HL-60/S4 treated with retinoic acid at 250 ng/mL for 4 days and 3 days (cell line): Measurements from ENCODE around the gene OTOG.

Experiments
- in situ Hi-C: fragments of 300-500 bp; cut with MboI; formaldehyde crosslinking; loops from 2 replicates; pipeline ENCODE4 v1.7.0; 2022; ENCODE audit warnings: low sequenced_read_pairs

The OTOG gene, protein sequence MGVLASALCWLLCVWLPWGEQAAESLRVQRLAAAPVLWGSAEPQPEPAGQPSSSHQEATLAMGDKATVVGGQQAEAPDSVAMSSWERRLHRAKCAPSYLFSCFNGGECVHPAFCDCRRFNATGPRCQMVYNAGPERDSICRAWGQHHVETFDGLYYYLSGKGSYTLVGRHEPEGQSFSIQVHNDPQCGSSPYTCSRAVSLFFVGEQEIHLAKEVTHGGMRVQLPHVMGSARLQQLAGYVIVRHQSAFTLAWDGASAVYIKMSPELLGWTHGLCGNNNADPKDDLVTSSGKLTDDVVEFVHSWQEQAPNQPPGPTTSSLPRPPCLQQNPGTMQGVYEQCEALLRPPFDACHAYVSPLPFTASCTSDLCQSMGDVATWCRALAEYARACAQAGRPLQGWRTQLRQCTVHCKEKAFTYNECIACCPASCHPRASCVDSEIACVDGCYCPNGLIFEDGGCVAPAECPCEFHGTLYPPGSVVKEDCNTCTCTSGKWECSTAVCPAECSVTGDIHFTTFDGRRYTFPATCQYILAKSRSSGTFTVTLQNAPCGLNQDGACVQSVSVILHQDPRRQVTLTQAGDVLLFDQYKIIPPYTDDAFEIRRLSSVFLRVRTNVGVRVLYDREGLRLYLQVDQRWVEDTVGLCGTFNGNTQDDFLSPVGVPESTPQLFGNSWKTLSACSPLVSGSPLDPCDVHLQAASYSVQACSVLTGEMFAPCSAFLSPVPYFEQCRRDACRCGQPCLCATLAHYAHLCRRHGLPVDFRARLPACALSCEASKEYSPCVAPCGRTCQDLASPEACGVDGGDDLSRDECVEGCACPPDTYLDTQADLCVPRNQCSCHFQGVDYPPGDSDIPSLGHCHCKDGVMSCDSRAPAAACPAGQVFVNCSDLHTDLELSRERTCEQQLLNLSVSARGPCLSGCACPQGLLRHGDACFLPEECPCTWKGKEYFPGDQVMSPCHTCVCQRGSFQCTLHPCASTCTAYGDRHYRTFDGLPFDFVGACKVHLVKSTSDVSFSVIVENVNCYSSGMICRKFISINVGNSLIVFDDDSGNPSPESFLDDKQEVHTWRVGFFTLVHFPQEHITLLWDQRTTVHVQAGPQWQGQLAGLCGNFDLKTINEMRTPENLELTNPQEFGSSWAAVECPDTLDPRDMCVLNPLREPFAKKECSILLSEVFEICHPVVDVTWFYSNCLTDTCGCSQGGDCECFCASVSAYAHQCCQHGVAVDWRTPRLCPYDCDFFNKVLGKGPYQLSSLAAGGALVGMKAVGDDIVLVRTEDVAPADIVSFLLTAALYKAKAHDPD (N-terminal part only)

DNA sequence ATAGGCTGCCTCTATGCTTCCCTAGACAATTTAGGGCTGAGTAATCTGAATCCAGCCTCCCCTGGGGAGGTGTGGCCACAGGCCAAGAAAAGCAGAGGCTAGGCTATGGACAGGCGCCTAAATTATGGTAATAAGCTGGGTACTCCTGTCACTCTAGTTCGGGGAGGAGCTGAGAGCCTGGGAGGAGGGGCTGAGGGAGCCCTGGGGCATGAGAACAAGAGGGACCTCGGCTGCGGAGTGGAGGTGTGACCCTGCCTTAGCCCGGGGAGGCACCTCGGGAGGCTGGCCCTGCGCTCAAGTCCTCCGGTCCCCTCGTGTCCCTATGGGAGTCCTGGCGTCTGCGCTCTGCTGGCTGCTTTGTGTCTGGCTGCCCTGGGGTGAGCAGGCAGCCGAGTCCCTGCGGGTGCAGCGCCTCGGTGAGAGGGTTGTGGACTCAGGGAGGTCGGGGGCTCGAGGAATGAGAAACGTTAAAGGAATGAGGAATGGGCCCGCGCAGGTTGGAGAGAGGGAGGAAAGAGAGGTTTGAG, at the start of gene OTOG:
Gene OTOG (plus strand): TSS at position 209 of the 527 bp plus-strand sequence. CDS start 114 bp downstream, at position 323.
- in situ Hi-C loops = no loop called here

DNA sequence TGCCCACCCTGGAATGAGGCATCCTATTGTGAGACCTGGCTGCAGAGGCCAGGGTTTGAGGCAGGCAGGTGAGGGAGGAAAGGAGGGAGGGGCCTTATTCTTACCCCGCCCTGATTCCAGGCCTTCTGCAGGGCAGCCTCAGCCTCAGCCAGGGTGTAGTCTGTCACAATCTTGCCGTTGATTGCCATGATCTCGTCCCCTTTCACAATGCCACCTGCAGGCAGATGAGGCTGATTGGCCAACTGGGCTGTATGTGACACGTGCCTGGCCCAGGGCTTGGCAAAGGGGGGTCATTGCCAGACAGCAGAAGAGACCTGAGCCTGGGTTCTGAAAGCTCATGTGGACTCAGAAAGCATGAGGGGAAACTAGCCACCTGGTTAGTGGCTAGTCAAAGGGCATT, 49.0 kb upstream of the OTOG start:
- in situ Hi-C loops = no loop called here

DNA sequence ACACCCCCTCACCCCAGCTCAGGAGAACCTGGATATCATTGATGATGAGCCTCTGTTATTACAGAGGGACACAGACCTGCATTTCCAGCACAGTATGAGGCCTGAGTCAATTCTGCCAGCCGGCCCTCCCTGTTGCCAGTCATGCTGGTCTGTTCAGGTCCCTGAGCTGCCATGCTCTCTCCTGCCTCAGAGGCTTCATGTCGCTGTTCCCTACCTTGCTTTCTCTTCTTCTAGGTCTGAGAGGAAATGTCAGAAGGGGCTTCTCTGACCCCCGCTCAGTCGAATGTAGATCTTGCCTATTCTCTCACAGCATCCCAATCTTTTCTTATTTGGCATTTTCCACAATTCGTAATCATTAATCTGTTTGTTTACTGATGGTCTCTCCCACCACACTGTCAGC, 48.6 kb upstream of the OTOG start:
- in situ Hi-C loops = no loop called here

DNA sequence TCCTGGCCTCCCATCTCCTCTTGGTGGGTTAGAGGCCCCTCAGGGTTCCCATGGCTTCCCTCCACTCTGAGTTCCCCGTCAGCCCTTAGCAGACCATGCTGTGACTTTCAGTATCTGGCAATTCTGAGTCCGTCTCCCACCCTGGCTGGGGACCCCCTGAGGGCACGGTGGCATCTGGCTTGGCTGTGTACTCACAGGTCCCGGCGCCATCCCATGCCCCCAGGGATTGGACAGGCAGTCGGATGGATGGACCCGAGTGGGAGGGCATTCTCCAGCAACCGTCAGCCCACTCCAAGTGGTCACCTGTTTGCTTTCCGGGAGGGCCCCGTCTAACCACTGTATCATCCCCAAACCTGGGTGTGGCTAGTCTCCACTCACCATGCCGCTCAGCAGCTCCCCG, 46.4 kb upstream of the OTOG start:
- in situ Hi-C loops = loop anchor here (25.0 kb wide), 2 partner anchors 113 to 263 kb away; partner anchors contain the start of gene KCNJ11

DNA sequence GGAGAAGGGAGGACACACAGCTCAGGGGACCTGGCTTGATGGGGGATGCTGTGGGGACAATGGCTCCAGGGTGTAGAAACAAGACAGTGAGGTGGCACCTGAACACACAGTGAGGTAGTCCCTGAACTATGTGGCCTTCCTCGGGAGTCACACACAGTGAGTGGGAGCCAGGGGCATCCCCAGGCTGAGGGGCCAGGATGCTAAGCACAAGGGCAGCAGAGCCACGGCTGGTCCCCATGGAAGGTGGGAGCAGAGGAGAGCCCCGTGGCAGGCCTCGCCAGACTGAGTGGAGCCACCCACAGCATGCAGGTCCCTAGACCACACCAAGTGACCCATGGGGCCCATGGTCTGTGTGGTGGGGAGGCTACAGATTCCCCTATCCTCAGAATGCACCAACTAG, 44.4 kb upstream of the OTOG start:
- in situ Hi-C loops = loop anchor here (25.0 kb wide), 2 partner anchors 115 to 265 kb away; partner anchors contain the start of gene KCNJ11

DNA sequence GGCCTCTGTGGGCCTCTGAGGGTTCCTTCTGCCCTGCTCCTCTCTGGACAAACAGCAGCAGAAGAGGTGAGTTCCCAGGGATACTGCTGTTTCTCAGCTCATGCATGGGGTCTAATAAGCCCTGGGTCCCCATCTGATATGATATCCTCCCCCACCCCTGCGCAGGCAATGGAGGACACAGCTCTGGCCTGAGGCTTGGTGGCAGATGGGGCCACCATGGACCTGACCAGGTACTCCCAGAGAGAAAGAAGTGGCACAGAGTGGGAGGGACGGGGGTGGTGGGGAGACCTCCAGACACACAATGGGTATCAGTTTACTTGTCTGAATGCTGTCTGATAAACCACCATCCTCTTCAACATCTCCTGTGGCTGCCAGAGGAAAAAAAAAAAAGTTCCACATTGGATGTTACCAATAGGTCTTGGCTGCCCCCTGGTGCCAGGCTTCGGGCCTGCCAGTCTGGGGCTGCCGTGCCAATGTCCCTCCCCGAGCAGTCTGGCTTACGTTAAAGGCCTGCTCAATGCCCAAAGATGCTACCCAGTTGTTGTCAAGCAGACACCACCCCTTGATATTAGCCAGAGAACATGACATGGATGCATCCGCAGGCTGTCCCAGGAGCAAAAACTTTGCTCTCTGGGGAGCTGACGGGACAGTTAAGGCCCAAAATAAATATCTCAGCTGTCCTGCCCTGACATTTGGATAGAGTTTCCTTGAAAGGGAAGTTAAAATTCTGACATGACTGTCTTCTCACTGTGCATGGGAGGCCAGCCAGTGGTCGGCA, 42.5 kb upstream of the OTOG start:
- in situ Hi-C loops = loop anchor here (25.0 kb wide), 2 partner anchors 117 to 267 kb away; partner anchors contain the start of gene KCNJ11

DNA sequence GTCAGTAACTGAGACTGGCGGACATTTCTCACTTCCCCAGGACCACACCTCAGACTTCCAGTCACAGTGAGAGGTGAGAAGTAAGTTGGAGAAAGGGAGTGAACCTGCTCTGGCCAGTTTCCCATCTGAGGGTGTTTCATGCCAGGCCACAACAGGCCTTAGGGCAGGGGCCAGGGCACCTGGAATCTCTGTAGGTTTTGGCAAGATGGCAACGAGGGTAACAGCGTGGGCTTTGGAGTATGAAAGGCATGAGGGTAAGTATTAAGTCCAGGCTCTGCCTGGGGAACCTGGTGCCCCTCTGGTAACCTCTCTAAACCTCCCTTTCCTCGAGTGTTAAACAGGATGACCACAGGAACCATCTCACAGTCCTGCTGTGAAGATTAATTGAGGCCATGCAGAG, 41.9 kb upstream of the OTOG start:
- in situ Hi-C loops = loop anchor here (25.0 kb wide), 2 partner anchors 118 to 268 kb away; partner anchors contain the start of gene KCNJ11

DNA sequence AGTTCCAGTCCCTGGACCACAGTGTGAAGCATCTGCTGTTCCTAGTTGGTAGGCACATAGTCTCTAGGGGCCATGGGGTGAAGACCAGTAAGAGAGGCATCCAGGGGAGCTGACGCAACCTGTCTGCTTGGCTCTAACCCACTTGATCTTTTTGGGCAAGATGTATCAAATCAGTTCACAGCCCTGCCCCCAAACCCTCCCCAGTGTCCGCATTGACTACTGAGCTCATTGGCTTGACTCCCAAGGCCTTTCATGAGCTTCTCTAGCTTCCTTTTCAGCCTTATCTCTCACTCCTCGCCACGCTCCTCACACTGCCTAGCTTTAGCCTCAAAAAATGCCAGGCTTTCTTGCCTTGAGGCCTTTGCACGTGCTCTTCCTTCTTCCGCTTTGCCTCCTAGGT, 40.7 kb upstream of the OTOG start:
- in situ Hi-C loops = loop anchor here (25.0 kb wide), 2 partner anchors 119 to 269 kb away; partner anchors contain the start of gene KCNJ11

DNA sequence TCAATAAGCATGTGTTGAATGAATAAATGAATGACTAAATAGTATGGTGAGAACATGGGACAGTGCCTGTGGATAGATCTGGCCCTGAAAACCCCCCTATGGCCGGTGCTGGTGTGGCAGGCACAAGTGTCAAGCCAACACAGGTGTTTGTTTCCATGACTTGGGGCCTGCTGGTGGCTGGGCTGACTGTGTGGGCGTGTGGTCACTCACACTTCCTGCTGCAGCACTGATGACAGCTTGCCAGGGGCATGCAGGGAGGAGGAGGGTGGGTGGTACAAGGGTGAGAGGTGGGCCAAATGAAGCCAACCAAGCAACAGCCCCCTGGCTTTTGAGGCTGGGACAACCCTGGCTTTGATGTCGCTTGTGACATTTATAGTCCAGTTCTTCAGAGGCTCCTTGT, 40.1 kb upstream of the OTOG start:
- in situ Hi-C loops = loop anchor here (25.0 kb wide), 2 partner anchors 120 to 270 kb away; partner anchors contain the start of gene KCNJ11

DNA sequence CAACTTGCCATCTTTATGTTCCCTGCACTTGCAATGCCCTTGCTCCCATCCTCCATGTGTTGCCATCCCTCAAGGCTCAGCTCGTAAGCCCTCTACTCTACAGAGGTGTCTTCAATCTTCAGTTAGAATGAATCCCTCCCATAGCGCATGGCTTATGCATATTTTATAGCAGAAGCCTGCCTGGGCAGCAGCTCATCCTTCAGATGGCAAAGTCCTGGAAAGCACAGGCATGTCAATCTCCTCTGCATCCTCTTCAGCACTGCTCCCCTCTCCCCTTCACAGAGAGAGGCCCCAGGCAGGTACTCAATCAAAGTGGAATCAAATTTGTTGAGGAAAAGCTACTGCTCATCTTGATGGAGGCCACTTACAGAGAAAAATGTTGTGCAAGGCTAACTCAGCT, 39.3 kb upstream of the OTOG start:
- in situ Hi-C loops = loop anchor here (25.0 kb wide), 2 partner anchors 120 to 270 kb away; partner anchors contain the start of gene KCNJ11

DNA sequence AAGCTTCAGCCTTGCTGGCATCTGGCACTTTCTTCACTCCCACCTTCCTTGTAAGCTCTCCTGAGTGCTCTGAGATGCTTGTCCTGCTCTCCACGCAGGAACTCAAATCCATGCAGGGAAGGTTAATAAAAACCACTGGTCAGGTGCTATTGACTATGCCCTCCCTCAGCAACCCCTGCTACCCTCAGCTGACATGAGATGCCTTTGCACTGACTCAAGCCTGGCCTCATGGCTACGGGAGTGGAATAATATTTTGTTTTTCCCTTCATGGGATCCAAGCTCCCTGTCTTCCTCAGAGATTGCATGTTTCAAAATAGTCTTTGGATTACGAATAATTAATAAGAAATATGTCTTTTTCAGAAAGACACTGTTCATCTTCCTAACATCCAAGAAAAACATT, 38.8 kb upstream of the OTOG start:
- in situ Hi-C loops = loop anchor here (25.0 kb wide), 2 partner anchors 121 to 271 kb away; partner anchors contain the start of gene KCNJ11

DNA sequence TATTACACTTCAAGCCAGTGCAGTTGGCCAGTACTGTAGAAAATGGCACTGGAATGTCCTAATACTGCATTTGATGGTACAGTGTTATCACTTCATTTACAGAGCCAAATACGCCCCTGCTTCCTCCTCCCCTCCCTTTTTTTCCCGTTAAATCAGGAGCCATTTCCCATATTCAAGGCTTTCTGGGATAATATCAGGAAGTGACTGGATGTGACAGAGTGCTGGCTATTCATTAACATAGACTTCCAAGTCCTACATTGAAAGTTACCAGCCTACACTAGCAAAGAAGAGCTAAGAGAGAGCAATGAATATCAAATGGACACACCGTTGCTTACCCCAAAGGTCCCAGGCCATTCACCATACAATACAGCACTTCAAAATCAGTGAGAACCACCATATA, 38.3 kb upstream of the OTOG start:
- in situ Hi-C loops = loop anchor here (25.0 kb wide), 2 partner anchors 121 to 271 kb away; partner anchors contain the start of gene KCNJ11

DNA sequence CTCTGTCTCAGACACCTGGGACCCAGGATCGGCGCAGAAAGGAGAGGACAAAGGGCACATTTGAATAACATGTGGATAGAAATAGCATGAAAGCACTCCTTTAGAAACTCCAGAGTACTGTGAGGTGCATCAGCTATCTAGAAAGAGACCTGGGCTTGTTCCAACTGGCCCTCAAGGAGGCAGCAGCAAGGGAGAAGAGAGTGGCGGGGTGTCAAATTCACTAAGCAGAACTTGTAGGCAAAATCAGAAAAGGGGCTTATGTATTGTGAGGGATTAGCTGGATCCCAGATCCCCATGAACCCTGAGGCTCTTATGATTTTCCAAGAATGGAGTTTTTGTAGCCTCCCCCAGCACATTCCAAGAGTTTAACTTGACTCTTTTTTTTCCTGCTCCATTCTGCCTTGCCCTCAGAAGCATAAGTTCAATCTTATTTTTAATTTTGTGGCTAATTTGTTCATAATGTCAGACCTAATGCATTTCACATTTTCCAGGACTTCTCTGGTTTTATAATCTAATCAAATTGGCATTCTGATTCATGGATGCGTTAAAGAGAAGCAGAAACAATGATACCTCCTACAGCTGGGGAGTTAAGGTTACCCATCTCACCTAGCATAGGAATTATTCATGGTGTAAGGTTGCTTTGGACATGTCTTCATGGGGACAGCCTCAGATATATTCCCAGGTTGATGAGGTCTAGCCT, 36.4 kb upstream of the OTOG start:
- in situ Hi-C loops = loop anchor here (25.0 kb wide), 2 partner anchors 123 to 273 kb away; partner anchors contain the start of gene KCNJ11

DNA sequence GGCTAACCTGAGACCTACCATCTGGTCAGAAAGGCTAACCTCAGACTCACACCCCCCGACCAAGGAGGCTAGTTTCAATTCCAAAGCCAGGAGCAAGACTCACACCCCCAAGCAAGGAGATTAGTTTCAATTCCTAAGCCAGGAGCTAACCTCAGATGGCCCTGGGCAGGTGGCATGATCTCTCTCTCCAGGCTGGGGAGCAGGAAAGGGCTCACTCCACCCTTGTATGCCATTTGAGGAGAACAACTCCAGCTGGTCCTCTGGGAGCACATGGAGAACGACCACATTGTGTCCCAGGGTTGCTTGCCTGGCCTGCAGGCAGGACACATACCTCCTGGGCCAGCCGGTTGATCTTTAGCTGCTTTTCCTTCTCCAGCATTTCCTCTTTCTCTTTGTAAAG, 35.5 kb upstream of the OTOG start:
- in situ Hi-C loops = loop anchor here (25.0 kb wide), 2 partner anchors 124 to 274 kb away; partner anchors contain the start of gene KCNJ11

DNA sequence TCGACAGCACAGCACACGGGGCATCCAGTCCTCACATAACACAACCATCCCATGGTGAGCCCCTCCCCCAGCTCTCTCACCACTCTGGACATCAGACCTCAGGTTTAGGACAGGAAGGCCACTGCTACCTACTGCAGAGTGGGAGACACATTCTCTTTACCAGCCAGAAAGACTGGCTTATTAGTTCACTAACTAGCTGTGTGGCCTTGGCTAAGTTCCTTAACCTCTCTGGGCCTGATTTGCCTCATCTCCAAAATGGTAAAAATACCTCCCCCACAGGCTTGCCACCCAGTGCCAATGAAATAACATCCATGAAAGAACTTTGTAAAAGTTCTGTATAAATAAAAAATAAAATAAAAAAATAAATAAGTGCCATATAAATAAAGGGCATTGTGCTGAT, 35.0 kb upstream of the OTOG start:
- in situ Hi-C loops = loop anchor here (25.0 kb wide), 2 partner anchors 125 to 275 kb away; partner anchors contain the start of gene KCNJ11

DNA sequence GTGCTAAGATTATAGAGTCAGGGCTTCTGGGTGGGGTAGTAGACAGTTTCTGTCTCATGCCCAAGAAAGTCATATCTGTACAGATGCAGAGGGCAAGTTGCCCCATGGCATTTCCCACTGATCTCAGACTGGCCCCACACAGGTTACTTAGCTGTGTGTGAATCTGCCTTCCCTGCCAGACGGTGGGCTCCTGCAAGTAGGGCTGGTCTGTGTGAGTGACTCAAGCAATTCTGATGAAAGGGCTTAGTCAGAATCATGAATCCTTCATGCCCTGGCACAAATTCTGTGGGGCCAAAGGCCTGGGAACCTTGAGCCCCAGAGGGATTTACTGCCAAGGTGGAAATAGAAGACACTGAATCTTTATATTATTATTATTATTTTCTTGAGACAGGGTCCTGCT, 33.2 kb upstream of the OTOG start:
- in situ Hi-C loops = loop anchor here (25.0 kb wide), 2 partner anchors 127 to 277 kb away; partner anchors contain the start of gene KCNJ11

DNA sequence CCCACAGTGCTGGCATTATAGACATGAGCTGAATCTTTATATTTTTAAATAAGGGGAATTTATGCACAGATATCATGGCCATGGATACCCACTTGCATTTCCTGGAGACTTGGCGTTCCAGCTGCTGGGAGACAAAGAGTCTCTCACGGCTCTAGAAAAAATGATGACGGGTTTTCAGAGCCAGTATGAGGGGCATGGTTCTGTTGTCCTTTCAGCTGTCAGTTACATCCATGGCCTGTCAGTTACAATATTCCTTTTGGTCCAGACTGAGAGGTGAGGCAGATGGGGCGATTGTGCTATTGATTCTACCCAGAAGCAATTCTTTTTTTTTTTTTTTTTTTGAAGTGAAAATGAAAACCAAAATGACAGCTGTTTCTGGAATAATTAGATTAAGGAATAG, 32.6 kb upstream of the OTOG start:
- in situ Hi-C loops = loop anchor here (25.0 kb wide), 2 partner anchors 127 to 277 kb away; partner anchors contain the start of gene KCNJ11
